CD8-positive, alpha-beta memory T cell (primary cell): ENCODE data around the gene B3GALT6. TPM values are rescaled to one million over a fixed set of nuclear protein-coding genes. Genes with fewer than 3 reads are reported as not detected.

ENCODE experiments used
- CTCF ChIA-PET: fragments of 350-600 bp; sonication (Branson Sonifier 250); formaldehyde crosslinking; loops from one replicate; lab custom pipeline; 2021; ENCODE audit warnings: antibody characterized with exemption; lab: Charles Lee
- POLR2A ChIA-PET: fragments of 350-600 bp; sonication (Branson Sonifier 250); formaldehyde crosslinking; loops from one replicate; lab custom pipeline; 2021; ENCODE audit warnings: antibody characterized with exemption; lab: Charles Lee
- DNase-seq, 5 donors: peaks; one replicate each; pipeline versions ENCODE4 v3.0.0 to v3.0.0-alpha.2; 2020 to 2022; ENCODE audit warnings: mixed read lengths in 1 of 5
- H3K27ac ChIP-seq: one replicate; pipeline ENCODE4 v1.7.0; 2013; ENCODE audit warnings: low read depth, mild to moderate bottlenecking, low read length, moderate library complexity
- H3K27me3 ChIP-seq: 2 replicates; pipeline ENCODE4 v1.7.0; 2013; ENCODE audit warnings: low read length, mild to moderate bottlenecking; ENCODE audit not compliant: insufficient read depth, poor library complexity, severe bottlenecking
- H3K36me3 ChIP-seq: 2 replicates; pipeline ENCODE4 v1.7.0; 2013; ENCODE audit warnings: mild to moderate bottlenecking, low read length, moderate library complexity; ENCODE audit not compliant: insufficient read depth
- H3K4me1 ChIP-seq: 2 replicates; pipeline ENCODE4 v1.7.0; 2013; ENCODE audit warnings: mild to moderate bottlenecking, low read length, moderate library complexity; ENCODE audit not compliant: insufficient read depth
- H3K4me3 ChIP-seq: 2 replicates; pipeline ENCODE4 v1.7.0; 2013; ENCODE audit warnings: mild to moderate bottlenecking, low read length
- H3K9me3 ChIP-seq: 2 replicates; pipeline ENCODE4 v1.7.0; 2013; ENCODE audit warnings: mild to moderate bottlenecking, low read length
- H3K27ac Mint-ChIP-seq, 8 donors: one replicate each; pipeline ENCODE4 v1.8.0; 2020 to 2021; ENCODE audit warnings: mixed read lengths in 8 of 8, mild to moderate bottlenecking in 6 of 8, inconsistent platforms in 3 of 8, moderate library complexity in 3 of 8
- H3K27me3 Mint-ChIP-seq, 2 donors: one replicate each; pipeline ENCODE4 v1.8.0; 2020 to 2021; ENCODE audit warnings: mixed read lengths in 2 of 2, mild to moderate bottlenecking in 1 of 2, moderate library complexity in 1 of 2
- H3K36me3 Mint-ChIP-seq, 3 donors: one replicate each; pipeline ENCODE4 v1.8.0; 2020 to 2021; ENCODE audit warnings: mixed read lengths in 3 of 3, inconsistent platforms in 1 of 3, mild to moderate bottlenecking in 1 of 3
- H3K4me1 Mint-ChIP-seq, 3 donors: one replicate each; pipeline ENCODE4 v1.8.0; 2020 to 2021; ENCODE audit warnings: mixed read lengths in 3 of 3, inconsistent platforms in 1 of 3, mild to moderate bottlenecking in 1 of 3
- H3K4me3 Mint-ChIP-seq, 7 donors: one replicate each; pipeline ENCODE4 v1.8.0; 2020 to 2021; ENCODE audit warnings: mixed read lengths in 7 of 7, mild to moderate bottlenecking in 6 of 7, moderate library complexity in 4 of 7, inconsistent platforms in 2 of 7
- H3K9me3 Mint-ChIP-seq, 5 donors: one replicate each; pipeline ENCODE4 v1.8.0; 2020 to 2022; ENCODE audit warnings: mixed read lengths in 5 of 5, mild to moderate bottlenecking in 3 of 5, moderate library complexity in 2 of 5, inconsistent platforms in 1 of 5
- polyA plus RNA-seq: library from polyadenylated mRNA; unstranded; fragments of 300-500 nt; fragmentation: Illumina TruSeq; gene quantifications from one replicate; pipeline ENCODE4 v1.2.3, GENCODE V29; 2021
- total RNA-seq, 2 experiments: library from RNA; stranded (reverse); gene quantifications; one replicate each; pipeline ENCODE4 v1.2.3, GENCODE V29; 2021

B3GALT6 gene
- total and polyA plus RNA-seq, 3 experiments from 2014 or later, result 16.4 to 24.1 (median 23.7) TPM

DNA sequence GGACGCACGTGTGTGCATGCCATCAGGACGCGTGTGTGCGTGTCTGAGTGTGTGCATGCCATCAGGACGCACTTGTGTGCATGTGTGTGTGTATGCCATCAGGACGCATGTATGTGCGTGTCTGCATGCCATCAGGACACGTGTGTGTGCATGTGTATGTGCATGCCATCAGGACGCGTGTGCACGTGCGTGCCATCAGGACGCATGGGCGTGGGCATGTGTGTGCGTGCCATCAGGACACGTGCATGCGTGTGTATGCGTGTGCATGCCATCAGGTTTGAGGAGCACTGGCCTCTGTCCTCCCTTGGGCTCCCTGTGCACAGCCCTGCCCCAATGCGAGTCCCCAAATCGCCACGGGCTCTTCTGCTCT lies 27.1 kb downstream of the B3GALT6 start:
- Histone ChIP-seq H3K9me3 (no peaks in the 10 kb centered on the region), H3K27ac (no peak overlapping the region), H3K36me3 (peaks cover 25% of the 10 kb centered on the region), H3K4me3 (no peak overlapping the region), H3K4me1 (no peaks in the 10 kb centered on the region), H3K27me3 (no peaks in the 10 kb centered on the region)
- Mint-ChIP-seq H3K4me1 (peaks cover 6 to 16% (median 11%) of the 10 kb centered on the region in 3 donors), H3K4me3 (no peak overlapping the region), H3K9me3 (no peaks in the 10 kb centered on the region), H3K27ac (no peak overlapping the region), H3K27me3 (no peaks in the 10 kb centered on the region), H3K36me3 (peaks cover 0 to 72% (median 2%) of the 10 kb centered on the region in 3 donors)
- ChIA-PET POLR2A (no interaction called here), CTCF (no interaction called here)
- no peak for DNase-seq

DNA sequence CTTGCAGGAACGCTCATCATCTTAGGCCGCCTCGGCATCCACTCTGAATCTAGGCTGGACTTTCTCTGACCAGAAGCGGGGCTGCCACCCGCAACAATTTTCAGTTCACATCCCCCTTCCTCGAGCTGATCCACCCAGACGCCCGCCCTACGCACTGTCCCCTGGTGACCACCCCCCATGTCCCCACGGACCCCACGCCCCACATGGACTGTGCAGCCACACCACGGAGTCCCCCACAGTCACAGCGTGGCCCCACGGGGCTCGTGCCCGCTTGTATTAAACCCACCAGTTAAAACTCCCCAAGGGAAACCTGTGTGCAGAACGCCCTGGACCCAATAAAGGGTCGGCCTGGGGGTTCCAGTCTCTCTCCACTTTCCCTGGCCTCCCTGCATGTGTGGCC lies 27.5 kb downstream of the B3GALT6 start:
- Histone ChIP-seq H3K27ac (no peak overlapping the region), H3K4me1 (no peaks in the 10 kb centered on the region), H3K27me3 (no peaks in the 10 kb centered on the region), H3K4me3 (no peak overlapping the region), H3K36me3 (peaks cover 25% of the 10 kb centered on the region), H3K9me3 (no peaks in the 10 kb centered on the region)
- no peaks in the 10 kb centered on the region for H3K27me3 Mint-ChIP-seq
- no peaks in the 10 kb centered on the region for H3K9me3 Mint-ChIP-seq
- no peak for DNase-seq
- CTCF ChIA-PET, result no interaction called here
- POLR2A ChIA-PET, result no interaction called here
- H3K4me1 Mint-ChIP-seq, result peaks cover 6 to 16% (median 11%) of the 10 kb centered on the region in 3 donors
- H3K4me3 Mint-ChIP-seq, result no peak overlapping the region
- no peak overlapping the region for H3K27ac Mint-ChIP-seq
- peaks cover 0 to 75% (median 2%) of the 10 kb centered on the region in 3 donors for H3K36me3 Mint-ChIP-seq

- ChIA-PET CTCF (no interaction called here), POLR2A (no interaction called here)
- no peaks in the 10 kb centered on the region for H3K27me3 ChIP-seq
- no peaks in the 10 kb centered on the region for H3K4me1 ChIP-seq
- no peaks in the 10 kb centered on the region for H3K27me3 Mint-ChIP-seq
- H3K27ac Mint-ChIP-seq, result peak overlapping the region in 3 of 8 donors; percentile 11 to 36 (median 19)
- H3K9me3 Mint-ChIP-seq, result no peaks in the 10 kb centered on the region
- H3K36me3 ChIP-seq, result peaks cover 28% of the 10 kb centered on the region
- no peaks in the 10 kb centered on the region for H3K9me3 ChIP-seq
- H3K4me3 ChIP-seq, result no peak overlapping the region
- H3K27ac ChIP-seq, result no peak overlapping the region
- DNase-seq, result no peak
- peaks cover 0 to 74% (median 2%) of the 10 kb centered on the region in 3 donors for H3K36me3 Mint-ChIP-seq
- H3K4me3 Mint-ChIP-seq, result no peak overlapping the region
- peaks cover 6 to 19% (median 11%) of the 10 kb centered on the region in 3 donors for H3K4me1 Mint-ChIP-seq
Measured at GRCh38 chr1:1259951-1260600, 28.0 kb downstream of the B3GALT6 start.

- H3K4me3 ChIP-seq, result no peak overlapping the region
- Mint-ChIP-seq H3K27ac (peak overlapping the region in 4 of 8 donors; percentile 36 to 80 (median 56)), H3K4me3 (peak overlapping the region in 2 of 7 donors; percentile 19 to 54), H3K27me3 (no peaks in the 10 kb centered on the region), H3K4me1 (peaks cover 13 to 19% (median 14%) of the 10 kb centered on the region in 3 donors), H3K9me3 (no peaks in the 10 kb centered on the region), H3K36me3 (peaks cover 0 to 74% (median 2%) of the 10 kb centered on the region in 3 donors)
- POLR2A ChIA-PET, result no interaction called here
- CTCF ChIA-PET, result no interaction called here
- H3K27me3 ChIP-seq, result no peaks in the 10 kb centered on the region
- H3K9me3 ChIP-seq, result no peaks in the 10 kb centered on the region
- DNase-seq, result no peak
- H3K27ac ChIP-seq, result no peak overlapping the region
- no peaks in the 10 kb centered on the region for H3K4me1 ChIP-seq
- H3K36me3 ChIP-seq, result peaks cover 30% of the 10 kb centered on the region
Measured at GRCh38 chr1:1260843-1261560, 29.0 kb downstream of the B3GALT6 start.

GRCh38 chr1:1262071-1262470 lies 30.0 kb downstream of the B3GALT6 start:
- Histone ChIP-seq H3K27ac (no peak overlapping the region), H3K36me3 (peaks cover 30% of the 10 kb centered on the region), H3K9me3 (no peaks in the 10 kb centered on the region), H3K27me3 (no peaks in the 10 kb centered on the region), H3K4me3 (no peak overlapping the region), H3K4me1 (no peaks in the 10 kb centered on the region)
- Mint-ChIP-seq H3K9me3 (no peaks in the 10 kb centered on the region), H3K36me3 (peaks cover 0 to 70% (median 2%) of the 10 kb centered on the region in 3 donors), H3K27me3 (no peaks in the 10 kb centered on the region), H3K27ac (no peak overlapping the region), H3K4me1 (peaks cover 14 to 19% (median 15%) of the 10 kb centered on the region in 3 donors), H3K4me3 (no peak overlapping the region)
- CTCF ChIA-PET, result interaction anchor here (1.5 kb wide), 1 partner anchor 140 kb away, joined by 3 read pairs; no protein-coding TSS in a partner anchor
- DNase-seq, result no peak
- POLR2A ChIA-PET, result no interaction called here

DNA sequence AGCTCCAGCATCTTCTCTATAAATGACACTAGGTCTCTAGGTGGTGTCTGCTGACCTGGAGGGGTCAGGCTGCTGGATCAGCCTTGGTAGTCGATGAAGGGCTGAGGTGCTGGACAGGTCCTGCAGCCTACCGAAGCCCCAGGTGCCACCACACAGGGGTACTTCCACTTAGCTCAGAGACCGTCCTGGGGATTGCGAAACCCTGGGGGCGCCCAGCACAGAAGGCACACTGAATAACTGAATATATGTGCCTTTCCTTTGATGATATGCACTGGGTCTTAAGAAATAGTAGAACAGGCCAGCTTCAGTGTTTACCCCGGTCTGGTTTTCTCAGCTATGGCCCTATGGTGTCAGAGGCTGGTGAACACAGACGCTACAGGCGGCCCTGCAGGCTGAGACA lies 30.7 kb downstream of the B3GALT6 start:
- H3K4me3 ChIP-seq, result no peak overlapping the region
- H3K27ac Mint-ChIP-seq, result peak overlapping the region in 1 of 8 donors; percentile 36
- peaks cover 30% of the 10 kb centered on the region for H3K36me3 ChIP-seq
- no peaks in the 10 kb centered on the region for H3K9me3 Mint-ChIP-seq
- H3K4me3 Mint-ChIP-seq, result no peak overlapping the region
- peaks cover 0 to 71% (median 2%) of the 10 kb centered on the region in 3 donors for H3K36me3 Mint-ChIP-seq
- H3K4me1 Mint-ChIP-seq, result peaks cover 17 to 23% (median 18%) of the 10 kb centered on the region in 3 donors
- H3K27me3 Mint-ChIP-seq, result no peaks in the 10 kb centered on the region
- ChIA-PET CTCF (interaction anchor here (1.5 kb wide), 1 partner anchor 140 kb away, joined by 3 read pairs; no protein-coding TSS in a partner anchor), POLR2A (no interaction called here)
- no peak overlapping the region for H3K27ac ChIP-seq
- no peaks in the 10 kb centered on the region for H3K9me3 ChIP-seq
- H3K27me3 ChIP-seq, result no peaks in the 10 kb centered on the region
- H3K4me1 ChIP-seq, result no peaks in the 10 kb centered on the region
- DNase-seq, result no peak

DNA sequence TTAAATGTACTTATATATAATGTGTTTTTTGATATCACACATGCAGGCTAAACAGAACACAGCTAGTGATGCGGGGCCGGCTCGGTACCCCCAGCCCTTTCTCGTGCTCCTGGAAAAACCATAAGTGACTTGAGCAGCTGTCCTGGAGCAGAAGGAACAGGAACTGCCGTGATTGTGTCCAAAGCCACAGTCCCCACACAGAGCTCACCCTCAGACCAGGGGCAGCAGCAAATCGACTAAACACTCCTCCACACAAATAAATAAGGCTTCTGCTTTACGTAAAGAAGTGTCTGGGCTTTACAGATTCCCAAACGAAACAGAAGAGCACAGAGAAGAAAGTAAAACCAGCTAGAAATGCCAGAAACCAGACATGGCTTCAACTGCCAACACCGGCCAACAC lies 32.0 kb downstream of the B3GALT6 start:
- POLR2A ChIA-PET, result no interaction called here
- Histone ChIP-seq H3K27me3 (no peaks in the 10 kb centered on the region), H3K4me3 (no peak overlapping the region), H3K4me1 (no peaks in the 10 kb centered on the region), H3K27ac (no peak overlapping the region), H3K36me3 (peaks cover 28% of the 10 kb centered on the region), H3K9me3 (no peaks in the 10 kb centered on the region)
- H3K4me3 Mint-ChIP-seq, result no peak overlapping the region
- no peaks in the 10 kb centered on the region for H3K9me3 Mint-ChIP-seq
- no peak overlapping the region for H3K27ac Mint-ChIP-seq
- no peaks in the 10 kb centered on the region for H3K27me3 Mint-ChIP-seq
- H3K4me1 Mint-ChIP-seq, result peaks cover 17 to 34% (median 18%) of the 10 kb centered on the region in 3 donors
- CTCF ChIA-PET, result no interaction called here
- DNase-seq, result no peak
- peaks cover 0 to 77% (median 2%) of the 10 kb centered on the region in 3 donors for H3K36me3 Mint-ChIP-seq

GRCh38 chr1:1264868-1265272 lies 32.8 kb downstream of the B3GALT6 start:
- Histone ChIP-seq H3K27ac (no peak overlapping the region), H3K4me3 (no peak overlapping the region), H3K9me3 (no peaks in the 10 kb centered on the region), H3K27me3 (no peaks in the 10 kb centered on the region), H3K4me1 (peaks cover 3% of the 10 kb centered on the region), H3K36me3 (peaks cover 26% of the 10 kb centered on the region)
- POLR2A ChIA-PET, result interaction anchor here (0.5 kb wide), 1 partner anchor 145 kb away, joined by 5 read pairs; no protein-coding TSS in a partner anchor
- Mint-ChIP-seq H3K4me3 (no peak overlapping the region), H3K27ac (no peak overlapping the region), H3K4me1 (peaks cover 17 to 36% (median 22%) of the 10 kb centered on the region in 3 donors), H3K9me3 (no peaks in the 10 kb centered on the region), H3K36me3 (peaks cover 0 to 71% (median 2%) of the 10 kb centered on the region in 3 donors), H3K27me3 (no peaks in the 10 kb centered on the region)
- DNase-seq, result peak in 1 of 5 donors; percentile 22
- CTCF ChIA-PET, result no interaction called here
